Germinal center (tissue), 1 donor: ENCODE data around the gene NOX4.
"Not testable (repeated sequence)": the region's sequence is repeated elsewhere in the genome, so short reads cannot be mapped to it uniquely, and the experiment has no call there.

ENCODE experiments used
- DNase-seq: peaks from one replicate; pipeline ENCODE4 v3.0.0; 2012; ENCODE audit warnings: mixed read lengths, low spot score

NOX4 gene

DNA sequence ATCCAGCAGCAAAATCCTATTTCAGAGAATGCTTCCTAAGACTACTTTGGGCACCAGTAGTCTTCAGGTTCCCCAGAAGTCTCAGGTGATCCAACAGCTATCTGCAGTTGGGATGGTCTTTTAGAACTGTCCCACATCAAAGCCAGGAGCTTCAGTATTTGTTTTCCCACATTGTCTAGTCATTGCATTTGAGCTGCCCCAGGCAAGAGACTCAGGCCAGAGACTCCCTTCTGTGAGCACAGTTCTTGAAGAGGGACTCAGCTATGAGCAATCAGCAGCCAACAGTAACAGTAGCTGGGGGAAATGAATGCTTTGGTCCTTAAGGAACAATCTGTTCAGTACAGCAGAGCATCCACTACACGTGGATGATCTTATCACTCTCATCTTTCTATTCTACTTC lies 188.1 kb downstream of the NOX4 start:
- not testable (repeated sequence) for DNase-seq

DNA sequence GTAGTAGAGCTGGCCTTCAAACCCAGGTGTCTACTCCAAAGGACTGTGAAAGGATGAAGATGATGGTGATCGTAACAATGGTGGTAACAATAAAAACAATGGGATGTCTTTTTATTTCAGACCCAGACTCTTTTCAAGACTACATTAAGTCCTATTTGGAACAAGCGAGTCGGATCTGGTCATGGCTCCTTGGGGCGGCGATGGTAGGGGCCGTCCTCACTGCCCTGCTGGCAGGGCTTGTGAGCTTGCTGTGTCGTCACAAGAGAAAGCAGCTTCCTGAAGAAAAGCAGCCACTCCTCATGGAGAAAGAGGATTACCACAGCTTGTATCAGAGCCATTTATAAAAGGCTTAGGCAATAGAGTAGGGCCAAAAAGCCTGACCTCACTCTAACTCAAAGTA lies 196.2 kb downstream of the NOX4 start:
- DNase-seq: not testable (repeated sequence)

DNA sequence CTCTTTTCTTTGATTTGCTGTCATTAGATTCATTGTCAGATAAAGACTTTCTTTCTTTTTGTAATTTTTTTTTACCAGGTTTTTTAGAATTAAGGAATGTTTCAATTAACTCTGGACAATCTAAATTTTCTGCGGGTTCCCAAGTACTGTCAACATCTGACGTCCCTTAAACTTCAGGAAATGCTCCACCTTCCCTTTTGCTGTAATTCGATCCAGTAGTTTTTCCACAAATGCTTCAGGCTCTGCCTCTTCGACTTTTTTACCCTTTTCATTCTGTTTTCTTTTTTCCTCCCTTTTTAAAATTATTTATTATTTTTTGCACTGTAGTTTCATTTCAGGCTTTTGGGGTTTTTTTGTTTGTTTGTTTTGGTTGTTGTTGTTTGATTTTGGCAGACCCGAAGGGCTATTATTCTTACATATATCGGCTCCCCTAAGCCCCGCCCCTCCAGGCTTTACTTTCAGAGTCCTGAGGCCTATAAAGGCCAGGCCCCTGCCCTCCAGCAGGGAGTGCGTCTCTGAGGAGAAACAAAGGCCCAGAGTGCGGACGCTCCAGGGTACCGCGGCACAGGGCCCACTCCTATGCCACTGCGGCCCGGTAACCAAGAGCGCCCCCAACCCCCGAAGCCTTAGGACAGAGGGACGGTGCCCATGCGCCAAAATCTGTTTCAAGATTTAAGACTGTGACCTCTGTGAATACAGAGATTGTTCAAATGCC lies 197.1 kb downstream of the NOX4 start:
- DNase-seq: no peak

DNA sequence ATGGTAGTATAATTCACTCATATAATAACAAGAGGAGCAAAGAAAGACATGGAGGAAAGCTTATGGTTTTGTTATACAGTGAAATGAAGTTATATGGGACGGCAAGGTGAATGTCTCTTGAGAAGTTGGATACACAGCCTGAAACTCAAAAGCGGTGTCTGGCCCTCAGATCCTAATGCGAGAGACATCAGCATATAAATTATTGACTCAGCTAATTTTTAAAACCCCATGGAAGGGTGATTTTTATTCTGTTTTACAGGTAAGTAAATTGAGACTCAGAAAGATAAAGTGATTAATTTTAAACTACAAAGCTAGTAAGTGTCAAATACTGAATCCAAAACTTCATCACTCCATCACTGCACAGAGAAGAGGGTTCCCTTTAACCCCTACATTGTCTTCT lies 203.2 kb downstream of the NOX4 start:
- not testable (repeated sequence) for DNase-seq

DNA sequence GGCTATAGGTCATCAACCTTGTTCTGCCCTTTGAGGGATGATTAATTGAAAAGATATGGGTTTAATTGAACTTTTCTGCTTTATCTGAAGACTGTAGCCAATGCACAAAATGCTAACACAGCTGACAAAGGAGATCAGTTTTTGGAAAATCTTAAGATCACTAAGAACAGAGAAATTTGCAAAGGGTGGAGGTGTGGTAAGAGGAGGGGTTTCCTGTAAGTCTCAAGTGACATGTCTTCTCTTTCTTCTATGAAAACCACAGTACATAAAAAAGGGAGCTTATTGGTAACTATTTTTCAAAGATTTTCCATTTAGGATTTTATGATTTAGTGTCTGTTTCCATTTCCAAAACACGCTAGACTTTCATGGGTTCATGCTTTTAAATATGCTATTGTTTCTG lies 204.6 kb downstream of the NOX4 start:
- DNase-seq: not testable (repeated sequence)

DNA sequence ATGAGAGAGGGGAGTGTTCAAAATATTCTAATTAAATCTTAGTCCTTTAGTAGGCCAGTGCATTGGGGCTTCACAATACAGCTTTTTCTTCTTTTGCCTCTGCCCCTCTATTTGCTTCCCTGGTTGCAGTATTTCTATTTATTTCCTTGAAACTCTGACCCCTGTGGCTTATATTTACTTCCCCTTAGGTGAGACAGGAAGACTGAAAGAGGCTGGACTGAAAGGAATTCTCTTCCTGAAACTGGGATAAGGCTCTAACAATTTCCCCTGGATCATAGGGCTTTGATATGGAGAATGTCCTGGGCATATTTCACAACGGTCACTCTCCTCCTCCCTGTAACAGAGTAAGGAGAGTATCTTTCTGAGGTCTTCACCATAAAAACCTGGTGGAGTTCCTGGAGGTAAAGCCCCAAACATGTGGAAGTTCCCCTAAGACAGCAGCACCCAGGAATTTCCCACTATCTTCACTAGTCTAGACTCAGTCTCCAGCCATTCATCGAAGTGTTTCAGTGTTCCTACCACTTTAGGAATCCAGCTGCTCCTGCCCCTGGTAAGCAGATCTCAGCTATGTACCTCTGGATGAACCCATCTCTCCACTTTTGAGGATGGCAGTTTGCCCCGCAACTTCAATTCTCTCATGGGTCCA lies 210.0 kb downstream of the NOX4 start:
- DNase-seq: not testable (repeated sequence)

DNA sequence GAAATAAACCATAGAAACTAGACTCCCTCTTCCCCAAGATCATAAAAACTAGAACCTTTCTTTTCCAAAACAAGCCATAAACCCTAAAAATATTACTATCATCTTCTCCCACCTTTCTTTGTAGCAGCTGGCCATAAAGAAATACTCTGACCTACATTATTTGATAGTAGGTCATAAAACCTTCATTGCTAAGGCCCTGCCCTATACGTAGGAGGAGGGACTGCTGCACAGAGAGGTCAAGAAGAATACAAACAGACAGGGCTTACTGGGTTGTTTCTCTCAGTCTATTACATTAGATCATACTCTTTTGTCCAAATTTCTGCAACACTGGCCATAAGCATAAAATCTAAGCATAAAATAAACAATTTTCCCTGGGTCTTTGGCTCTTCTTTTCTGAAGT lies 212.0 kb downstream of the NOX4 start:
- no peak for DNase-seq

DNA sequence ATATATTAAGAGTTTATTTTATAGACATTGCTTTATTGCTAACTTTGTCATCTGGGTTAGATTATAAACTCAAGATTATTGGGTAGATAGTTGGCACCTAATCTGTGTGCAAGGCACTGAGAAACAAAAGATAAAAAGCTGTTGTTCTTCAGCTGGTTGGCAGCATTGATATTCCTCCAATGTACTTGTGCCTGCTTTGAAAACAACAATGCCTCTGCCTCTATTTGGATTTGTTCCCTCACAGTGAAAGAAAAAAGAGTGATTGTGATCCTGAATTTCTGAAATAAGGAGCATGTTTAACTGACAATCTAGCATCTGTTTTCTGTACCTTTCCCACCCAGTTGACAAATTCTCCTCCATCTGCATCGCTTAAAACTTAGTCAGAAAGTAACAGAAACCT lies 215.2 kb downstream of the NOX4 start:
- DNase-seq: no peak
